Inferior parietal cortex (tissue), 1 donor: Measurements from ENCODE around the gene ERC2.
"Not testable (repeated sequence)": the region's sequence is repeated elsewhere in the genome, so short reads cannot be mapped to it uniquely, and the experiment has no call there.

Experiments used
- DNase-seq: peaks from one replicate; pipeline ENCODE4 v3.0.0-alpha.2; 2016; ENCODE audit errors: extremely low spot score

Gene ERC2

DNA sequence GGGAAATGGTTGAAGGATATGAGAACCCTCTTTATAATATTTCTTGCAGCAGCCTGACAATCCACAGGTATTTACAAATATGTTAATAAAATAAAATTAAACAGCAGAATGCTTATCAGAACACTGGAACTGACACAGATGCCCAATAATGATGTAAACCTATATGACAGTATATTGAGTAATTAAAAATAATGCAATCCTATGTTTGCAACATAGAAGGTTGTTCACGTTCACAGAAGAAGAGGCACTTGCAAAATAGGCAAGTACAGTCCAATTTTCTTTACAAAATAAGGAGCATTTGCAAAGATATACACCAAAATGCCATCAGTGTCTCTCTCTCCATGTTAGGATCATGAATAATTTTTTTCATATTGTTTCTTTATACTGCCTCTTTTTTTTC lies 584.2 kb downstream of the ERC2 start:
- no peak for DNase-seq

DNA sequence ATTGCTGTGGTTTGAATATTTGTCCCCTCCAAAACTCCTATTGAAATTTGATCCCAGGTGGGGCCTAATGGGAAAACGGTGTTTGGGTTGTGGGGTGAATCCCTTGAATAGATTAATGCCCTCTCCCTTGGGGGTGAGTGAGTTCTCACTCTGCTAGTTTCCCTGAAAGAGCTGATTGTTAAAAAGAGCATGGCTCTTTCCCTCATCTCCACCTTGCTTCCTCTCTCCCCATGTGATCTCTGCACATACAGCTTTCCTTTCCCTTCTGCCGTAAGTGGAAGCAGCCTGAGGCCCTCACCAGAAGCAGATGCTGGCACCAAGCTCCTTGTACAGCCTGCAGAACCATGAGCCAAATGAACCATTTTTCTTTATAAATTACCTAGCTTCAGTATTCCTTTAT lies 586.3 kb downstream of the ERC2 start:
- no peak for DNase-seq

DNA sequence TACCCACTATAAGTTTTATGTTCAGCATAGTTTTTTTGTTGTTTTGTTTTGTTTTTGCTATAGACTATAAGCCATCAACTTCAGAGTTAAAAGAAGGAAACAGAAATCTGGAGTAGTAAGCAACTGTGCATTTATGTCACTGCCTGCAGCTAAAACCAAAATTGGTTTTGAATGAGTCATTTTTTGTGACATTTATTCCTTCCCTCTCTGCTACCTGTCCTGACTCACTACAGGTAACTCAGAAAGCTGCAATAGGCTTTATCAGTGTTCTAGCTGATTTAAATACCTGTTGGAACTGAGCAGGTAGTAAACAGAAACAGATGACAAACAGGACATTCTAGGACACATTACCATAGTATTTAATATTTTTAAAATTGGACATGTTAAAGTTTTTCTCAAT lies 587.9 kb downstream of the ERC2 start:
- DNase-seq: no peak

DNA sequence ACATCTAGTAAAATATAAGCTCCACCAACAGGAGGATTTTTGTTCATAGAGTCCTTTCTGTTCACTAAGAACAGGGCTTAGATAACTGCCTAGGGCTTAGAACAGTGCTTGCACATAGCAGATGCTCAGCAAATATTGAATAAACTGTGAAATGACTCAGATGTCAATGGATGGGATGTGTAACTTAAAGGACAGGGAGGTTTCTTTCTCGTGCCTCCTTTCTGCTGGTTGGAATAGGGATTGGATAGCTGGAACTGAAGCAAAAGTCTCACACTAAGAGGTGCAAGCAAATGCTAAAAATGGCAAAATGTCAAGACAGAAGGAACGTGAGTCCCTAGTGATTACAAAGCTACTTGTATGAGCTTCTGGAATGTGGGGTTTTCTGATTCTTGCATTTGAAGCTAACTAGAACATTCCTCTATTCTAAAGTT lies 588.4 kb downstream of the ERC2 start:
- no peak for DNase-seq

DNA sequence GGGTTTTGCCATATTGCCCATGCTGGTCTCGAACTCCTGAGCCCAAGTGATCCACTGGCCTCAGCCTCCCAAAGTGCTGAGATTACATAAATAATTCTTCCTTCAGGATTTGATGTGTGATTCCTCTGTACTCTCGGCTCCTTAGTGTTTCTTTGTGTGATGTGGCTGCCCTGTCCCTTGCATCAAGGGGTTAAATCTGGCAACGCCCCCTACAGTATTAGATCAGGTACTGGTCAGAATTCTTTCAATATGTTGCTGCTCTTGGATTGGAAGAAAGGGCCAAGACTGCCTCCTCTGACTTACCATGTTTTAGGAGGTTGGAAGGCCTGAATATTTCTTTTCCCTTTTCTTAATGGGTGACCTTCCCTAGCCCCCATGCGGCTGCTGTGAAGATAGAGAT lies 590.6 kb downstream of the ERC2 start:
- DNase-seq: no peak

DNA sequence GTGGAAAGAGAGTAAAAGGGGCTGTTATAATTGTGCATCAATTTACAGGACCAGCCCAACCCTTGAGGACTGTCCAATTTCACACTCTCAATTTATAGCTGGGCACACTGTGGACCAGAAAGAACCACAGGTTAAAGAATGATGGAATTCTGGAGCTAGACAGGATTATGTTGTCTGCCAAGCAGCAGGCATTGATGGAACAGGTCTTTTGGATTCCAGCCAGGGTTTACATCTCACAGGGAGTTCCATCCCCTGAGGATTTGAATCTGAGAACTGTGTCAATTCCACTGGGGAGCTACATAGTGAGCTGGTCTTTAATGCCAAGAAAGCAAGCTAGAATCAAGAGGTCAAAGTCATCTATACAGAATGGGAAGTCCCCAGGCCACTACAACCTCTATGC lies 591.7 kb downstream of the ERC2 start:
- no peak for DNase-seq

DNA sequence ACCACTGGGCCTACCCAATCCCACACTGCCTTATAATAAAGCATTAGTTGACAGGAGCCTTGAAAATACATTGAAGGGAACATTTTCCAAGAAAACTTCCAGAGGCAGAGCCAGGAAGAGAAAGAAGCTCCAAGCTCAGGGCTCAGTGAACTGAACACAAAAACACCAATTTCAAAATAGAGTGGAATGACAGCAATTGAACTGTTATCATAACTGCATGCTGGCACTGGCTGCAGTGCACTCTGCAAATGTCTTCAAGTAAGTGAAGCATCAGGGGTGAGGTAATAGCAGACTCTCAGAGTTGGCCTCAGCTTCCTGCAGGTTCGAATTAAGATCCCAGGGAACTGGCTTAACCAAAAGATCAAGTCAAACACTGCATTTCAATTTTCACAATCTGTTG lies 593.2 kb downstream of the ERC2 start:
- DNase-seq: no peak

DNA sequence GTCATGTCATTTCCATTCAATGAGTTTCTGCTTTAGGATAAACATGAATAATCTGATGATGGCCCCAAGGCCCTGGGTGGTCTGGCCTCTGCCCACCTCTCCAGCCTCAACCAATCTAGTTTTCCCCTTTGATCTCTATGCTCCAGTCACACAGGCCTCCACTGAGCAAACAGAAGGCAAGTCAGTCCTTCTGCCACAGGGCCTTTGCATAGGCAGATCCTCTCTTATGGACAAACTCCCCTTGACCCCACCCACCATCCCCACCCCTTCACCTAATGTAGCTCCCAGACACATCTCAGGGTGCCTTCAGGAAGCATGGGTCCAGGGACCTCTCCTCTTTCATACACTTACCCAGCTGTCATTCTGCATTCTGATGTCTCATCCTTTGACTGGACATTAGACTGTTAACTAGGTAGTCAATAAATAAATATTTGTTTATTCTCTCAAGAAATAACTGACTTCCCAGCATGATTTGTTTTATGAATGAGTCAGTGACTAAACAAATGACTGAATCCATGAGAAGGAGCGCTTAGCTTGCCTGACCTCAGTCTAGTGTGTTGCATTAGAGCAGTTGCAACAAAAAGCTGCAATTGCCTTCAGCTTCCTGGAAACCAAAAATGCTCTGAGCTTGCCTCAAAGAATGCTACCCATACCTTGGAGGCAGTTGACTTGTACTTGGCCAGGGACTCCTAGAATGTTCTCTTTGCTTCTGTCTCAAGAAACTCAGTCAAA lies 594.6 kb downstream of the ERC2 start:
- DNase-seq: no peak

DNA sequence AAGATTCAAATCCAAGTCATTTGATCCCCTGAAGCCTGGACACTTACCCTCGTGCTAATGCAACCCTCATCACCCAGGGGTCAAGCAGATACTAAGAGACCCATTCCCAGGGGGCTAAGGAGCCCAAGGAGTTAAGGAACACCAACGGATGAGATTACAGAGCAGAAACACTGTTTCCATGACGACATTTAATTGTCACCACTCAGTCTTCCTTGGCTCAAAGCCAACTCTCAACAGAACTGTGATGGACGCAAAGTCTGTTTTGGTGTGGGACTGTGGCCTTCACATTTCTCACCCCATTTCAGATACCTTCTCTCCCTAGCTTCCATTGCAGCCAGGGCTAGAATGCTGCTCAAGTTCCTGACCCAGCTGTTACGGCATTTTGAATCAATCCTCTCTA lies 597.7 kb downstream of the ERC2 start:
- no peak for DNase-seq

DNA sequence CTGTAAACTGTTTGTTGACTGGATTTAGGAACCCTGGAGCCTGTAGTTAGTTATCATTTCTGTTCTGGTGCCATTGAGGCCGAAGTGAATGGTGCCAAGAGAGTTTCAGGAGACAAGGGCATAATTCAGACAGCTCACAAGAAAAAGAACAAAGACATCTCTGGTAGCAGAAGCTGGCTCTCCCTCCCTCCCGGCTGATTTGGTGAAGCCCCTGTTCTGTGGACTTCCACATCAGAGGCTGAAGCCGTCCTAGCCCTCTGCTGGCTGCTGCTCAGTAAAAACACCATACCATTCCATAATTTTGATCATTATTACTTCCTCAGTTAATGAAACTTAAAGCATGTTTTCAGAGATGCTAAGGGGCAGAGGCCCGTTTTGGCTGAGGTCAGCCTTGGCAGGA lies 599.9 kb downstream of the ERC2 start:
- peak; percentile 32 for DNase-seq

DNA sequence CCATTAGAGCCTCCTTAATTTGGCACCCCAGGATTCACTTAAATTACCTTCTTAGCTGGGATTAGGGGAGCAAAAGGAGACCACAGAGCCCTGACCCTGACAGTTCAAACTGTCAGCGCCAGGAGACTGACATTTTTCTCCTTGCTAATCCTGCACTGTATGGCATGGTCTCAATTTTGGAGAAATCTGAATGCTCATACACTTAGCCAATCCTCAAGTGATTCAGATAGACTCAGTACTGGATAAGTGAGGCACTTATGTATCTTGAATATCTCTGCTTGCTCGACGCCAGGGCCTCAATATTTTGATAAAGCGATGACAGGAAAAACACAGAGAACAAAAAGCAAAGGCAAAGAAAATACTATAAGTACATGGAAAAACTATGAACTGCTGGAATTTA lies 605.2 kb downstream of the ERC2 start:
- no peak for DNase-seq

DNA sequence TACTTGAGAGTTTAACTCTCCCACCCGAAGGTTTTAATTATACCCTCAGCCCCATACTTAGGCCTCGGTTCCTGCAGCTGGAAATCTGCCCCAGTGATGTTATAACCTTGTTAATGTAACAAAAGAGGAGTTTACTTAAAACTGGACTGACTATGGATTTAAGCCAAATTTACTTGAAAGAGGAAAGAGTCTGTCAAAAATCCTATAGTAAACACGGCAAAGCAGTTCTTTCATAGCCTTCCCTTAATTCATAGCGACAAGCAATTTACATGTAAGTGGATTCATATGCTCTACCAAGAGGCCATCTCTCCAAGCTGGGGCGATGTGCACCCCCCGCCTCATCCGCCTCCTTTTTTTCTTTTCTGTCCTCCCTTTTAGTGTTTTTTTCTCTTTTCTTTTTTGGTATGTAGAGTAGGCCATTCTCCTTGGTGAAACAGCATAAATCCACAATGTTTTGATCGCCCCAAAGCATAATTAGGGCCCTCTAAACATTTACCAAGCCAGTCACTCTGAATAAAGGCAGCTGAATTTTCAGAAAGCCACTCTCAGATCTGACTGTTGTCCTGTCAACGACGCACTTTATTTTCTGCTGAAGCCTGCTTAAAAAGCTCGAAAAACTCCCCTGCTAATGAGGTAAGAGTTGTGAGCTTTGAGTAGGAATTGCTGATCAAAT lies 608.1 kb downstream of the ERC2 start:
- DNase-seq: no peak

DNA sequence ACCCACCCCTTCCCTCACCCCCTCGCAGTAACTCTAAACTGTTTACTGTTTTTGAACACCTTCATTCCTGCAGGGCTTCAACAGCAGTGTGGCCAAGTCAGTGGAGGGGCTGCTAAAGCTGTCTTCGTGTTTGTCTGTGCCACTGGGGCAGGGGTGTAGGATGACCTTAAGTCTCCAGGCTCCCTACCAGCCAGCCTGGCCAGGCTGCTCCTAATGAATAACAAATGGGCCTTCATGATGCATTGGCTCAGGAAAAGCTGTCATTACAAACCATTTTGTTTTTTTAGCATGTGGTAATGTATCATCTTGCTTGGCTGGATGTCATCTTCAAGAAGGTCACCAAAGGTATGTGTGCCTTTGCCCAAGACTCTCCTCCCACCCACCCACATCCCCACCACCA lies 609.0 kb downstream of the ERC2 start:
- DNase-seq: no peak

DNA sequence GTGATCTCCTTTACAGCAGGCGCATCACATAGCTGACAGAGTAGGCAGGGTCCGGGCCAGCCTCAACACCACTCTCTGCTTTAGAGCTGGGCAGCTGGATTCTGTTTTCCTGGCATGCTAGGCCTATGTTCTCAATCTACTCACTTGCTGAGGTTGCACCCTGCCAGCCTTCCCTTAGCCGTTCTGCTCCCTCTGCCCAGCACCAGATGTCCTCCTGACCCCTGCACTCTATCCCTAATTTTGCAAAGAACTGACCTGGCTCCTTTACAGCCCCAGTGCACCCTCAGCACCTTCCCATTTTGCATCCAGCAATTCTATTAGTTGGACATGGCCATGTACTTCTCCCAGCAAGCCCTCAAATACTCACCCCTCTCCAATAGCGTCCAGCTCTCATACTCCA lies 609.5 kb downstream of the ERC2 start:
- DNase-seq: no peak

DNA sequence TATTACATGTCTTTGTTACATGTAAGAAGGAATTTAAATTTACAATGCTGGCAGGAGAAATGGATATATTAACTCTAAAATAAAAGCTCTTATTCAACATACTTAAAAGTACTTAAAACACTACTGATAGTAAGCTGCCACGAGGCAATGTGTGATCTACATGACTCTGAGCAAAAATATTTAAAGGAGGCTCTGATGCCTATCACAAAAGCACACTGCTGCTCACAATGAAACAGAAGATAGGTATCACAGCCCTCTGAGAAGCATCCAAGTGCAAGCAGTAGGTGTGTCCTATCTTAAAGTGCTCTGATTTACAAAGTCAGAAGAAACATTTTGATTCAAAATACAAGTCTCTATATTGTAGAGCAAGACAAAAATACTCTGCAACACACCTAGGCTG lies 610.0 kb downstream of the ERC2 start:
- DNase-seq: no peak

DNA sequence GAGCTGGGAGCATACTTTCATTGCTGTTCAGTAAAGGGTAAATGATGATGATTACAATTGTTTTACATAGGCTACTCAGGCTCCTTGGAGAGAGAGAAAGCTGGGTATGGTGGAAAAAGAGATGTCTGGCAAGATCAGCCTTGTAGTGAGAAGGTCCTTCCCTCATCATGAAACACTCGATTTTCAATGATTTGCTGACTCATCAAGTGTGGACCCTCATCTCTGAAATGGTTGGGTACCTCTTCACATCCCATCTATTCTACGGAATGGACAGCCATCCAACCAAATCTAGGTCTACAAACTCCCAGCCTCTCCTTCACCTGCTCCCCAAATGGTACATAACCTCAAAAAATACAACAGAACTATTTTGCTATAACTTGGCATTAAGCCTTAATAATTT lies 610.6 kb downstream of the ERC2 start:
- DNase-seq: no peak

DNA sequence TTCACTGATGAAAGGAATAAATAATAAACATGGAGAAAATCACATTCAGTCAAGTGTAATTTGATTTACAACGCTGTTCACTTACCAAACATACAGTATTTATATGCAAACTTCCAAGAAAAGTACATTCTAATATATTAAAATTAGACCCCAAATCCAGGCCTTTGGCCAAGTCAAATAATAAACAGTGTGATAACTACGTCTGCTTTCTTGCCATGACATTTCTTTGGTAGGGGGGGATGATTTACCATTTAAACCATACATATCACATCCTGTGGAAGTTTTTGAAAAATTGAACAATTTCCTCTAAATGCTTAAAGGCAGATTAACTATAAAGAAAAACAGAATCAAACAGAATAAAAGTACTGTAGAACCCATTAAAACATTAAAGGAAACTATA lies 613.0 kb downstream of the ERC2 start:
- DNase-seq: no peak

DNA sequence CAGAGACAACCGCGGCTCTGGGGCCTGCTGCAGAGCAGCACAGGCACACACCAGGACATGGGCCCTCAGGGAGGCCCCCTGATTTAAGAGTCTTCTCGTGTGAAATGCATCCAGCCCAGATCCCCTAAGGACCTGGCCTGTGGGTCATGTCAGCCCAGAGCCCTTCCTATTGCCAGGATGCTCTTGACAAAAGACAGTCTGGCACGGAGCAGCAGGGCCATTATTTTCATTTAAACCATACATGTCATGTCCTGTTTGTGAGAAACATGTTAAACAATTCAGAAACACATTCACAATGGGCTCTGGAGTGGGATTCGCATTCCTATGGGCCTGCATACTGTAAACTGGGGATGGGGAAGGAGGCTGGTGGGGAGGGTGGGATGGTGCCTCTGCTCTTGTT lies 613.8 kb downstream of the ERC2 start:
- DNase-seq: no peak

DNA sequence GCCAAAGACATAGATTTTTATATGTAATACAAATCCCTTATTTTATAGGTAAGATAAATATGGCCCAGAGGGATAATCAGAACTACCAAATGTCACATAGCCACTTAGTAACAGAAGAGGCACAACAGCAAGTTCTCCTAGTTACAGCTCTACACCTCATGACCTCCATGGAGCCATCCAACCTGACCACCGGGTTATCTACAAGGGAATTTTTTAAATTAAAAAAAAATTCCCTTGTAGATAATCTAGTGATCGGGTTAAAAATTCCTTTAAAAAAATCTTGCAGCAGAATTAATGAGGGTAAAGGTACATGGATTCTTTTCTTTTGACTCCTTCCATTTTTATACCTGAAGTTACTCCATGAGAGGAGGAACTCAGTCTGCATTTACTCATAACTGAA lies 615.9 kb downstream of the ERC2 start:
- DNase-seq: no peak

DNA sequence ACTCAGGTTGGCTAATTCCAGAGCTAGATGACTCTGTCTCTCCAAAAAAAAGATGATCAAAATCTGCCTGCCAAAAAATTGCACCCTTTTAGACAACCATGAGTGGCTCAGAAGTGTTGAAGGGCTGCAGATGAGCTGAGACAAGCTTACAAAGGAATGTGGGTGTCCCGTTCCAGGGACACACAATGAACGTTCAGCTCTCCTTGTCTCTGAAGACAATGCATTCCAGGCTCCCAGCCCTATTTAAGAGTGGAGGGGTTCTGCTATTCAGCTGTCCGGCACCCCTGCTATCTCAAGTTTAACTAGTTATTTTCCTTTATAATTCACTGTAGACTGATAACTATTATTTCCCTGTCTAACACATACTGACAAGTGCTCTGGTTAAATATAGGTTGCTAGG lies 626.1 kb downstream of the ERC2 start:
- DNase-seq: no peak

DNA sequence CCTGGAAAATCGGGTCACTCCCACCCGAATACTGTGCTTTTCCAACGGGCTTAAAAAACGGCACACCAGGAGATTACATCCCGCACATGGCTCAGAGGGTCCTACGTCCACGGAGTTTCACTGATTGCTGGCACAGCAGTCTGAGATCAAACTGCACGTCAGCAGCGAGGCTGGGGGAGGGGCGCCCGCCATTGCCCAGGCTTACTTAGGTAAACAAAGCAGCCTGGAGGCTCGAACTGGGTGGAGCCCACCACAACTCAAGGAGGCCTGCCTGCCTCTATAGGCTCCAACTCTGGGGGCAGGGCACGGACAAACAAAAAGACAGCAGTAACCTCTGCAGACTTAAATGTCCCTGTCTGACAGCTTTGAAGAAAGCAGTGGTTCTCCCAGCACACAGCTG lies 636.4 kb downstream of the ERC2 start:
- not testable (repeated sequence) for DNase-seq

DNA sequence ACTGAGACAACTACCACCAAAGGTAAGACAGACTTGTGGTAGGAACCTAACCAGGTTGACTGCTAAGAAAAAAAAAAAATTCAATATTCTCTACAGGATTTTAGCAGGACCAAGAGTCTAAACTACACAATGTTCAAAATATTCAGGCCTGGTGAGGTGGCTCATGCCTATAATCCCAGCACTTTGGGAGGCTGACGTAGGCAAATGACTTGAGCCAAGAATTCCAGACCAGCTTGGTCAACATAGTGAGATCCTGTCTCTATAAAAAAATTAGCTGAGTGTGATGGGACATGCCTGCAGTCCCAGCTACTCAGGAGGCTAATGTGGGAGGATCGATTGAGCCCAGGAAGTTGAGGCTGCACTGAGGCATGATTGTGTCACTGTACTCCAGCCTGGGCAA lies 639.6 kb downstream of the ERC2 start:
- no peak for DNase-seq

DNA sequence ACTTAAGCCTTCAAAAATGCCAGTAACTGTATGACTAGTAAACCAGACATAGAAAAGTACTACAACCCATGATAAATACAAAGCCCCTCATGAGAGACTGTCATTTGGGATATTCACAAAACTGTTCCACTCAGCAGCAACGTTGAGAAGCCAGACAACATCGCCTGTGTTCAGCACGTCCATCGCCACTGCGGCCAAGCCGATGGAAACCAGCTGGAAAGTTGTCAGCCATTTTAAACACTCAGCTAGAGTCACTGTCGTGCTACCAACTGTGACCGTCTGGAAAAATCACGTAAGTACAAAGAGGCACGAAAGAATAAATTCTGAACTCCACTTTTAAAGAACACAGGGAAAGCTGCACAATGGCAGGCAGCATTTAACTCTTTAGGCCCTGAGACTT lies 640.5 kb downstream of the ERC2 start:
- DNase-seq: no peak
